ENCODE data around the gene URB1.

URB1 gene

GRCh38 chr21:32340863-32341848, 51.7 kb downstream of the URB1 start:
- no peak overlapping the region for H3K4me3 ChIP-seq (ENCODE audit: low read depth, low read length)
- no peak for DNase-seq (ENCODE audit: low read depth)
- no peak for TF ChIP-seq MYC (IDR thresholded peaks at IDR 0.05; ENCODE audit: low read depth, low read length)
- no peak for TF ChIP-seq POLR2A (IDR thresholded peaks at IDR 0.05; ENCODE audit: extremely low read depth, insufficient read length)
- no peak for TF ChIP-seq CTCF (IDR thresholded peaks at IDR 0.05; ENCODE audit: low read depth, low read length)
- TF ChIP-seq, protein P1, sequence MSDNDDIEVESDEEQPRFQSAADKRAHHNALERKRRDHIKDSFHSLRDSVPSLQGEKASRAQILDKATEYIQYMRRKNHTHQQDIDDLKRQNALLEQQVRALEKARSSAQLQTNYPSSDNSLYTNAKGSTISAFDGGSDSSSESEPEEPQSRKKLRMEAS (IDR thresholded peaks at IDR 0.05; ENCODE audit: low read depth, low read length) = no peak

GRCh38 chr21:32338209-32338921, 54.4 kb downstream of the URB1 start:
- no peak for DNase-seq (ENCODE audit: low read depth)
- H3K4me3 ChIP-seq (ENCODE audit: low read depth, low read length) = no peak overlapping the region
- TF ChIP-seq POLR2A (IDR thresholded peaks at IDR 0.05; ENCODE audit: extremely low read depth, insufficient read length) = no peak
- TF ChIP-seq, protein P1 (IDR thresholded peaks at IDR 0.05; ENCODE audit: low read depth, low read length) = no peak
- TF ChIP-seq CTCF (IDR thresholded peaks at IDR 0.05; ENCODE audit: low read depth, low read length) = no peak
- no peak for TF ChIP-seq MYC (IDR thresholded peaks at IDR 0.05; ENCODE audit: low read depth, low read length)

DNA sequence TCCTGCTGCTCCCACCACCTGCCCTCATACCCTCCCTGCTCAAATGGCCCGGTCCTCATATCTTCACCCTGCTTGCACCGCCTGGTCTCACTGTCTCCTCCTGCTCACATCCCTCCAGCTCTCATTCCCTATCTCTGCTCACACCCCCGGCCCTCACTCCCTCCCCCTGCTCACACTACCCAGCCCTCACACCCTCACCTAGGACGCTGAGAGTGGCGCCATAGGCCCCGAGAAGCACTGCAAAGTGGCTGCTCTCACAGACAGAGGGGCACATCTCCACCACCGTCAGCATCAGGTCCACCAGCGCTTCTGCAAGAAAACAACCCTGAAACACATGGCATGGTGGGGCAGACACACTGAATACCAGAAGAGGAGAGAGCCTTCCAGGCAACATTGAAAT, 55.6 kb downstream of the URB1 start:
- DNase-seq (ENCODE audit: low read depth) = no peak
- TF ChIP-seq CTCF (IDR thresholded peaks at IDR 0.05; ENCODE audit: low read depth, low read length) (no peak), POLR2A (IDR thresholded peaks at IDR 0.05; ENCODE audit: extremely low read depth, insufficient read length) (no peak), MYC (IDR thresholded peaks at IDR 0.05; ENCODE audit: low read depth, low read length) (no peak)
- H3K4me3 ChIP-seq (ENCODE audit: low read depth, low read length) = no peak overlapping the region

GRCh38 chr21:32336711-32337110, 56.1 kb downstream of the URB1 start:
- H3K4me3 ChIP-seq (ENCODE audit: low read depth, low read length) = no peak overlapping the region
- no peak for TF ChIP-seq CTCF (IDR thresholded peaks at IDR 0.05; ENCODE audit: low read depth, low read length)
- no peak for TF ChIP-seq POLR2A (IDR thresholded peaks at IDR 0.05; ENCODE audit: extremely low read depth, insufficient read length)
- TF ChIP-seq MYC (IDR thresholded peaks at IDR 0.05; ENCODE audit: low read depth, low read length) = no peak
- TF ChIP-seq, protein P1 (IDR thresholded peaks at IDR 0.05; ENCODE audit: low read depth, low read length) = no peak
- DNase-seq (ENCODE audit: low read depth) = no peak

DNA sequence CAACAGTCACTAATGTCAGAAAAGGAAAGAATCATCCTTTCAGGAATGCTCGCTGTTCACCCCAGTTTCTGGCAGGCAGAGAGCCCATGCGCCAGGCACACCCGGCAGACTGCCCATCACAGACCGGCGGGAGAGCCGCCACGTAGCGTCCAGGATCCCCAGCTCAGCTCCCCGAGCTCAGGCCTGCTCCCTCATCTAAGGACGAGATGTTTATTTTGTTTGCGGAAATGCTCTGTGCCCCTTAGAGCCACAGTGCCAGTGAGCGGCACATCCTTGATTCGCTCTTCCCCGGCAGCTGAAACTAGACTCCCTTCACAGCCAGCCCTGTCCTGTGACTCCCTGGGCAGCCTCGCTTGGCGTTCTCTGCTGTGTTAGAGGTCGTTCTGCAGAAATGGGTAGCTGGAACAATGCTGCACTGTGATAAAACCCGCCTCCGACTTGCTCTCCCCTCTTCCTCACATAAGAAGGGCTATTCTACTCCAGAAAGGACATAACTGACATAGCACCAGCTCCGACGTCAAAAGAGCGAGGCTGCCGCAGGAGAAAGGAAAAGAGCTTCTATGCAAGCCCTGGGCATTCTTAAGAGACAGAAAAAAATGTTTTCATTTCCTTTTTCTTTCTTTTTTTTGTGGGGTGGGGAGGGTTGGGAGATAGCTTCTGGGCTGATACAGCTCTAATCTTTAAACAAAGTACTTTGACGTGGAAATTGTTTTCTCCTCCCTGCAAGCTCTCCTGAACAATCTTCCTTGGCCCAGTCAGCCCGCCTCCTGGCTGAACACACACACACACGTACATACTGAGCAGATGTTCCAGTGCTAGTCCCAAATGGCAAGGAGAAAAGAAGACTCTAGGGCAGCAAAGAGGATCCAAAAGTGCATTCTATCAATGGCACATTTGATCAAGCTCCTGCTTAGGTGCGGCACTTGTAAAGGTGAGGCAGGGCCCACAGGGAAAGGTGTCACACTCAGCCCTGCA, 56.9 kb downstream of the URB1 start:
- TF ChIP-seq, protein P1 (IDR thresholded peaks at IDR 0.05; ENCODE audit: low read depth, low read length) = no peak
- TF ChIP-seq CTCF (IDR thresholded peaks at IDR 0.05; ENCODE audit: low read depth, low read length) = no peak
- TF ChIP-seq MYC (IDR thresholded peaks at IDR 0.05; ENCODE audit: low read depth, low read length) = no peak
- TF ChIP-seq POLR2A (IDR thresholded peaks at IDR 0.05; ENCODE audit: extremely low read depth, insufficient read length) = no peak

More for the DNA sequence above, 56.9 kb downstream of the URB1 start:
- no peak overlapping the region for H3K4me3 ChIP-seq (ENCODE audit: low read depth, low read length)
- no peak for DNase-seq (ENCODE audit: low read depth)

Data from NB4 (cell line).